A549 (cell line): Measurements from ENCODE around the gene RIN2. TPM values are rescaled to one million over a fixed set of nuclear protein-coding genes. Genes with fewer than 3 reads are reported as not detected.

Source experiments
- ATAC-seq, 2 experiments: fragments of 200-7000 bp in 1 of 2; fragments of >200 bp in 1 of 2; cut with Nextera tagmentation in 1 of 2; cut with Tn5 transposase in 1 of 2; 3 replicates each; pipeline versions ENCODE4 v1.8.0 to v1.9.1; 2018 to 2020; ENCODE audit warnings: mild to moderate bottlenecking in 1 of 2, moderate library complexity in 1 of 2
- CTCF ChIA-PET: fragments of 300-600 bp; sonication (Branson Sonifier 250); formaldehyde crosslinking; extraction: SDS; loops from one replicate; lab custom pipeline; 2021; ENCODE audit warnings: antibody characterized with exemption, inconsistent platforms; lab: Yijun Ruan, JAX
- POLR2A ChIA-PET: fragments of 350-600 bp; formaldehyde crosslinking; extraction: SDS; loops from one replicate; lab custom pipeline; 2021; ENCODE audit warnings: antibody characterized with exemption, inconsistent platforms; lab: Yijun Ruan, JAX
- DNase-seq, 2 experiments: peaks; one replicate each; pipeline versions ENCODE4 v3.0.0 to v3.0.0-alpha.2; 2011 to 2016; ENCODE audit warnings: low read depth in 1 of 2, low spot score in 1 of 2
- FAIRE-seq: peaks from 2 replicates; lab custom pipeline; 2011; peaks lifted over from hg19 to GRCh38; lab: Jason Lieb, UNC
- H3K27ac ChIP-seq, 2 experiments: fragments of >200 bp; sonication (Bioruptor Twin); formaldehyde crosslinking; 3 replicates each; pipeline ENCODE4 v1.5.1; 2016 to 2017
- H3K4me1 ChIP-seq: fragments of >200 bp; sonication (Bioruptor Twin); formaldehyde crosslinking; 3 replicates; pipeline ENCODE4 v1.6.1; 2016
- H3K4me2 ChIP-seq: fragments of >200 bp; sonication (Bioruptor Twin); formaldehyde crosslinking; 3 replicates; pipeline ENCODE4 v1.6.1; 2016
- H3K4me3 ChIP-seq: fragments of >200 bp; sonication (Bioruptor Twin); formaldehyde crosslinking; 3 replicates; pipeline ENCODE4 v1.5.1; 2016
- H3K9me3 ChIP-seq: fragments of >200 bp; sonication (Bioruptor Twin); formaldehyde crosslinking; 3 replicates; pipeline ENCODE4 v1.6.1; 2016
- CHD4 ChIP-seq: fragments of 200-600 bp; sonication (generic); IDR thresholded peaks from 2 replicates; pipeline ENCODE4 v1.6.1; 2016; ENCODE audit warnings: antibody characterized with exemption, mild to moderate bottlenecking, borderline replicate concordance
- ELK1 ChIP-seq: fragments of 150-350 bp; IDR thresholded peaks from 2 replicates; pipeline ENCODE4 v1.6.1; 2014; ENCODE audit warnings: low read depth, mild to moderate bottlenecking, low read length
- FOSB ChIP-seq: fragments of 250-450 bp; sonication (Bioruptor Pico); IDR thresholded peaks from 2 replicates; pipeline ENCODE4 v1.5.0; 2020; ENCODE audit warnings: mild to moderate bottlenecking, moderate library complexity
- FOSL2 ChIP-seq, 2 experiments: fragments of 450-650 bp in 1 of 2; fragments of >200 bp in 1 of 2; sonication (Bioruptor Twin) in 1 of 2; formaldehyde crosslinking; IDR thresholded peaks; 2 replicates each; pipeline versions ENCODE4 v1.5.0 to v1.6.1; 2016 to 2020; ENCODE audit warnings: mild to moderate bottlenecking in 1 of 2, moderate library complexity in 1 of 2
- HEYL ChIP-seq: fragments of 250-450 bp; sonication (Bioruptor Pico); IDR thresholded peaks from 2 replicates; pipeline ENCODE4 v1.8.0; 2021; ENCODE audit warnings: mild to moderate bottlenecking, moderate library complexity
- KDM1A ChIP-seq: fragments of 200-600 bp; sonication (generic); IDR thresholded peaks from 2 replicates; pipeline ENCODE4 v1.6.1; 2016; ENCODE audit warnings: low read depth, mild to moderate bottlenecking
- MAFK ChIP-seq: fragments of 450-650 bp; IDR thresholded peaks from 2 replicates; pipeline ENCODE4 v1.6.1; 2014; ENCODE audit not compliant: partially characterized antibody
- NFE2L2 ChIP-seq: fragments of 150-350 bp; conservative IDR thresholded peaks from 2 replicates; pipeline ENCODE4 v1.6.1; 2014; ENCODE audit warnings: low read length
- NPAS2 ChIP-seq: fragments of 250-450 bp; sonication (Bioruptor Pico); IDR thresholded peaks from 2 replicates; pipeline ENCODE4 v1.8.0; 2022; ENCODE audit warnings: mild to moderate bottlenecking, moderate library complexity, borderline replicate concordance
- PHF8 ChIP-seq: fragments of 200-600 bp; sonication (generic); IDR thresholded peaks from 2 replicates; pipeline ENCODE4 v1.6.1; 2016; ENCODE audit warnings: low read depth, mild to moderate bottlenecking, antibody characterized with exemption, moderate library complexity, borderline replicate concordance
- POLR2AphosphoS2 ChIP-seq: conservative IDR thresholded peaks from 2 replicates; pipeline ENCODE4 v1.6.1; 2012; ENCODE audit warnings: low read length, improper control_type of control experiment, inconsistent platforms
- RAD21 ChIP-seq, 2 experiments: fragments of >200 bp in 1 of 2; sonication (Bioruptor Twin) in 1 of 2; formaldehyde crosslinking in 1 of 2; IDR thresholded peaks in 1 of 2; conservative IDR thresholded peaks in 1 of 2; 2 replicates in 1 of 2; 3 replicates in 1 of 2; pipeline ENCODE4 v1.6.1; 2012 to 2018; ENCODE audit warnings: inconsistent platforms in 1 of 2
- RARB ChIP-seq: fragments of 250-450 bp; sonication (Bioruptor Pico); IDR thresholded peaks from 2 replicates; pipeline ENCODE4 v1.8.0; 2021; ENCODE audit warnings: mild to moderate bottlenecking, moderate library complexity
- RCOR1 ChIP-seq: fragments of 150-350 bp; IDR thresholded peaks from 2 replicates; pipeline ENCODE4 v1.6.1; 2014; ENCODE audit warnings: antibody characterized with exemption, low read length, low read depth
- SREBF2 ChIP-seq: fragments of 450-650 bp; IDR thresholded peaks from 2 replicates; pipeline ENCODE4 v1.6.1; 2014; ENCODE audit warnings: mild to moderate bottlenecking, moderate library complexity
- TFCP2L1 ChIP-seq: fragments of 250-450 bp; sonication (Bioruptor Pico); IDR thresholded peaks from 2 replicates; pipeline ENCODE4 v1.5.0; 2021; ENCODE audit warnings: mild to moderate bottlenecking
- ZC3H11A ChIP-seq: fragments of 450-650 bp; IDR thresholded peaks from 2 replicates; pipeline ENCODE4 v1.6.1; 2014; ENCODE audit warnings: antibody characterized with exemption, mild to moderate bottlenecking
- ZFP36 ChIP-seq: fragments of 450-650 bp; IDR thresholded peaks from 2 replicates; pipeline ENCODE4 v1.6.1; 2014; ENCODE audit warnings: borderline replicate concordance; ENCODE audit not compliant: partially characterized antibody
- WGBS: methylation state at CpG from one replicate; pipeline ENCODE4 v1.1.6; 2017; ENCODE audit errors: missing lambda C conversion rate; 5-methylcytosine and 5-hydroxymethylcytosine counted together
- polyA plus RNA-seq, 4 experiments: library from polyadenylated mRNA; depleted of rRNA in 3 of 4; stranded (reverse); fragments of >200 nt; fragmentation: RNase III in 1 of 4; extraction: RNeasy Plus Mini Kit Qiagen cat#74134 plus additional on column Dnase treatment in 1 of 4; gene quantifications; 2 replicates in 3 of 4; 3 replicates in 1 of 4; pipeline ENCODE4 v1.2.3, GENCODE V29; 2011 to 2017
- TF ChIP-seq, protein P1 (sequence below): fragments of >200 bp; sonication (Bioruptor Twin); formaldehyde crosslinking; IDR thresholded peaks from 2 replicates; pipeline ENCODE4 v1.6.1; 2016
- TF ChIP-seq, protein P2 (sequence below): IDR thresholded peaks from 2 replicates; pipeline ENCODE4 v1.6.1; 2012; ENCODE audit warnings: low read depth, borderline replicate concordance
- TF ChIP-seq, protein P3 (sequence below): fragments of 200-600 bp; sonication (generic); IDR thresholded peaks from 2 replicates; pipeline ENCODE4 v1.6.1; 2016; ENCODE audit warnings: antibody characterized with exemption, mild to moderate bottlenecking, moderate library complexity

Gene RIN2
- polyA plus RNA-seq, 2 of the 4 experiments (the other 2 are of a cell fraction): 22.4 to 34.7 TPM

- CTCF ChIA-PET: interaction anchor here (1.5 kb wide), 1 partner anchor 28 kb away, joined by 4 read pairs; no protein-coding TSS in a partner anchor
- Histone ChIP-seq H3K4me3 (no peak overlapping the region), H3K27ac (peak overlapping the region in 1 of 2 experiments; percentile 18; a peak in 1 of 6 replicates), H3K4me1 (no peaks in the 10 kb centered on the region), H3K9me3 (peaks cover 6% of the 10 kb centered on the region; the same call in 2 of the 3 replicates), H3K4me2 (no peak overlapping the region)
- ATAC-seq: no peak
- TF ChIP-seq RAD21 (conservative IDR thresholded peaks at IDR 0.05 in 1 of 2, IDR thresholded peaks at IDR 0.05 in 1 of 2): no peak
- TF ChIP-seq, protein P1, sequence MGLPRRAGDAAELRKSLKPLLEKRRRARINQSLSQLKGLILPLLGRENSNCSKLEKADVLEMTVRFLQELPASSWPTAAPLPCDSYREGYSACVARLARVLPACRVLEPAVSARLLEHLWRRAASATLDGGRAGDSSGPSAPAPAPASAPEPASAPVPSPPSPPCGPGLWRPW: 0 out of 2 replicates have a peak, but pooled peaks have one; percentile 1
- 100% methylated on average over 1 of the region's 1 CpG for WGBS
- DNase-seq: no peak
- POLR2A ChIA-PET: no interaction called here
- FAIRE-seq: peak; percentile 13
These were observed 14.4 kb upstream of the RIN2 start for GRCh38 chr20:19743640-19743995.

DNA sequence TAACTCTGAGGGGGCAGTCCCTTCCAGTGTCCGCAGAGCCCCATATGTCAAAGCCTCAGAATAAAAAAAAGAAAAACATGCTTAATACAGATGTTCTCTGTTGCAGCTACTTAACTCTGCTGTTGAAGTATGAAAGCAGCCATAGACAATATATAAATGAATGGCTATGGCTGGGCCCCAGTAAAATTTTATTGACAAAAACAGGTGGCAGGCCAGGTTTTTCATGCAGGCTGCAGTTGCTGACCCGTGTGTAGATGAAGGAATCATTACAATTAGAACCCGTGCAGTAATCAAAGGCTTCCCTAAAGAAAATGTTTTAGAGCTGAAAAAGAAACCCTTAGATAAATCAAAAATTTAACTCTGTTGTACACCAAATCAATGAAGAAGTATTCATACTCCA, 13.0 kb upstream of the RIN2 start:
- Histone ChIP-seq H3K9me3 (peaks cover 6% of the 10 kb centered on the region; the same call in 2 of the 3 replicates), H3K27ac (no peak overlapping the region)
- TF ChIP-seq, protein P2, sequence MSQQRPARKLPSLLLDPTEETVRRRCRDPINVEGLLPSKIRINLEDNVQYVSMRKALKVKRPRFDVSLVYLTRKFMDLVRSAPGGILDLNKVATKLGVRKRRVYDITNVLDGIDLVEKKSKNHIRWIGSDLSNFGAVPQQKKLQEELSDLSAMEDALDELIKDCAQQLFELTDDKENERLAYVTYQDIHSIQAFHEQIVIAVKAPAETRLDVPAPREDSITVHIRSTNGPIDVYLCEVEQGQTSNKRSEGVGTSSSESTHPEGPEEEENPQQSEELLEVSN: no peak
- TF ChIP-seq RCOR1: no peak
- TF ChIP-seq RARB: no peak
- TF ChIP-seq, protein P3, sequence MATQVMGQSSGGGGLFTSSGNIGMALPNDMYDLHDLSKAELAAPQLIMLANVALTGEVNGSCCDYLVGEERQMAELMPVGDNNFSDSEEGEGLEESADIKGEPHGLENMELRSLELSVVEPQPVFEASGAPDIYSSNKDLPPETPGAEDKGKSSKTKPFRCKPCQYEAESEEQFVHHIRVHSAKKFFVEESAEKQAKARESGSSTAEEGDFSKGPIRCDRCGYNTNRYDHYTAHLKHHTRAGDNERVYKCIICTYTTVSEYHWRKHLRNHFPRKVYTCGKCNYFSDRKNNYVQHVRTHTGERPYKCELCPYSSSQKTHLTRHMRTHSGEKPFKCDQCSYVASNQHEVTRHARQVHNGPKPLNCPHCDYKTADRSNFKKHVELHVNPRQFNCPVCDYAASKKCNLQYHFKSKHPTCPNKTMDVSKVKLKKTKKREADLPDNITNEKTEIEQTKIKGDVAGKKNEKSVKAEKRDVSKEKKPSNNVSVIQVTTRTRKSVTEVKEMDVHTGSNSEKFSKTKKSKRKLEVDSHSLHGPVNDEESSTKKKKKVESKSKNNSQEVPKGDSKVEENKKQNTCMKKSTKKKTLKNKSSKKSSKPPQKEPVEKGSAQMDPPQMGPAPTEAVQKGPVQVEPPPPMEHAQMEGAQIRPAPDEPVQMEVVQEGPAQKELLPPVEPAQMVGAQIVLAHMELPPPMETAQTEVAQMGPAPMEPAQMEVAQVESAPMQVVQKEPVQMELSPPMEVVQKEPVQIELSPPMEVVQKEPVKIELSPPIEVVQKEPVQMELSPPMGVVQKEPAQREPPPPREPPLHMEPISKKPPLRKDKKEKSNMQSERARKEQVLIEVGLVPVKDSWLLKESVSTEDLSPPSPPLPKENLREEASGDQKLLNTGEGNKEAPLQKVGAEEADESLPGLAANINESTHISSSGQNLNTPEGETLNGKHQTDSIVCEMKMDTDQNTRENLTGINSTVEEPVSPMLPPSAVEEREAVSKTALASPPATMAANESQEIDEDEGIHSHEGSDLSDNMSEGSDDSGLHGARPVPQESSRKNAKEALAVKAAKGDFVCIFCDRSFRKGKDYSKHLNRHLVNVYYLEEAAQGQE: no peak
- no peak for TF ChIP-seq ZC3H11A
- no peak for TF ChIP-seq TFCP2L1 (CRISPR knock-in tag)
- no peak for TF ChIP-seq ZFP36
- TF ChIP-seq FOSB: no peak
- TF ChIP-seq, protein P1: no peak
- TF ChIP-seq ELK1: no peak
- no peak for TF ChIP-seq CHD4
- no peak for TF ChIP-seq HEYL (CRISPR knock-in tag)
- no peak for TF ChIP-seq FOSL2 (IDR thresholded peaks at IDR 0.05)
- no peak for TF ChIP-seq FOSL2 (CRISPR knock-in tag; IDR thresholded peaks at IDR 0.05)
- no peak for TF ChIP-seq SREBF2
- TF ChIP-seq PHF8: no peak
- no peak for TF ChIP-seq KDM1A
- no peak for TF ChIP-seq NPAS2 (CRISPR knock-in tag)
- no peak for TF ChIP-seq MAFK
- TF ChIP-seq POLR2AphosphoS2: no peak
- no peak for TF ChIP-seq NFE2L2
- TF ChIP-seq, all 56 proteins: peak for 0
- FAIRE-seq (no peak), ATAC-seq (no peak), DNase-seq (no peak)
- H3K4me2 ChIP-seq: no peak overlapping the region
- ChIA-PET CTCF (interaction anchor here (0.5 to 0.9 kb wide), 3 partner anchors 12 to 327 kb away, joined by 3 read pairs; no protein-coding TSS in a partner anchor), POLR2A (no interaction called here)
- no peak overlapping the region for H3K4me3 ChIP-seq
- 67% methylated on average over 3 of the region's 3 CpGs for WGBS
- no peaks in the 10 kb centered on the region for H3K4me1 ChIP-seq
